HepG2 (cell line): ENCODE measurements around the gene ABL2. TPM values are rescaled to one million over a fixed set of nuclear protein-coding genes. Genes with fewer than 3 reads are reported as not detected.

Experiments
- BCL6 ChIP-seq: IDR thresholded peaks from 2 replicates; pipeline ENCODE4 v1.6.1; 2016; ENCODE audit warnings: missing genetic modification reagents, missing compliant biosample characterization
- CHD4 ChIP-seq: fragments of 200-600 bp; sonication (generic); IDR thresholded peaks from 2 replicates; pipeline ENCODE4 v1.7.0; 2017; ENCODE audit warnings: mild to moderate bottlenecking, low read length, borderline replicate concordance
- CREBL2 ChIP-seq: sonication (generic); formaldehyde crosslinking; IDR thresholded peaks from 2 replicates; pipeline ENCODE4 v1.8.1; 2023; ENCODE audit warnings: missing genetic modification reagents, mild to moderate bottlenecking, borderline replicate concordance
- DBP ChIP-seq: sonication (generic); formaldehyde crosslinking; IDR thresholded peaks from 2 replicates; pipeline ENCODE4 v1.4.0; 2020; ENCODE audit warnings: missing genetic modification reagents; ENCODE audit errors: not compliant biosample characterization
- DMAP1 ChIP-seq: IDR thresholded peaks from 2 replicates; pipeline ENCODE4 v1.6.1; 2016
- FOXO1 ChIP-seq: sonication (generic); formaldehyde crosslinking; IDR thresholded peaks from 2 replicates; pipeline ENCODE4 v1.4.0; 2020; ENCODE audit warnings: missing genetic modification reagents
- LCORL ChIP-seq, 2 experiments: fragments of 450-650 bp in 1 of 2; sonication (generic) in 1 of 2; formaldehyde crosslinking in 1 of 2; IDR thresholded peaks; 2 replicates each; pipeline versions ENCODE4 v1.5.0 to v1.6.1; 2017 to 2020; ENCODE audit warnings: antibody characterized with exemption in 1 of 2, missing genetic modification reagents in 1 of 2
- MXI1 ChIP-seq: IDR thresholded peaks from 3 replicates; pipeline ENCODE4 v1.6.1; 2012; ENCODE audit warnings: low read depth, low read length, inconsistent platforms, borderline replicate concordance
- NFE2L2 ChIP-seq: fragments of 150-350 bp; IDR thresholded peaks from 2 replicates; pipeline ENCODE4 v1.6.1; 2014; ENCODE audit warnings: low read length
- PAF1 ChIP-seq: IDR thresholded peaks from 2 replicates; pipeline ENCODE4 v1.6.1; 2016; ENCODE audit warnings: missing genetic modification reagents, missing compliant biosample characterization
- PHF20 ChIP-seq: sonication (generic); formaldehyde crosslinking; IDR thresholded peaks from 2 replicates; pipeline ENCODE4 v1.5.0; 2020; ENCODE audit warnings: mild to moderate bottlenecking, missing genetic modification reagents
- RFX3 ChIP-seq: IDR thresholded peaks from 2 replicates; pipeline ENCODE4 v1.6.1; 2016; ENCODE audit warnings: missing biosample characterization, missing genetic modification reagents
- SMARCE1 ChIP-seq: fragments of 450-650 bp; IDR thresholded peaks from 2 replicates; pipeline ENCODE4 v1.6.1; 2017; ENCODE audit warnings: borderline replicate concordance
- SP4 ChIP-seq: sonication (generic); formaldehyde crosslinking; IDR thresholded peaks from 2 replicates; pipeline ENCODE4 v1.8.1; 2023; ENCODE audit warnings: mild to moderate bottlenecking, missing genetic modification reagents
- THAP8 ChIP-seq: sonication (generic); formaldehyde crosslinking; IDR thresholded peaks from 2 replicates; pipeline ENCODE4 v1.5.1; 2020; ENCODE audit warnings: missing genetic modification reagents, mild to moderate bottlenecking, borderline replicate concordance
- ZNF124 ChIP-seq: sonication (generic); formaldehyde crosslinking; IDR thresholded peaks from 2 replicates; pipeline ENCODE4 v1.4.0; 2020; ENCODE audit warnings: missing genetic modification reagents
- ZNF17 ChIP-seq: sonication (generic); formaldehyde crosslinking; IDR thresholded peaks from 2 replicates; pipeline ENCODE4 v1.5.0; 2020; ENCODE audit warnings: mild to moderate bottlenecking, missing genetic modification reagents
- ZNF274 ChIP-seq: sonication (generic); formaldehyde crosslinking; IDR thresholded peaks from 2 replicates; pipeline ENCODE4 v1.5.1; 2020; ENCODE audit warnings: mild to moderate bottlenecking, missing genetic modification reagents
- ZNF30 ChIP-seq: sonication (generic); formaldehyde crosslinking; IDR thresholded peaks from 2 replicates; pipeline ENCODE4 v1.5.0; 2020; ENCODE audit warnings: mild to moderate bottlenecking, missing genetic modification reagents
- ZNF33A ChIP-seq: sonication (generic); formaldehyde crosslinking; IDR thresholded peaks from 2 replicates; pipeline ENCODE4 v1.5.1; 2020; ENCODE audit warnings: missing genetic modification reagents, mild to moderate bottlenecking, moderate library complexity, borderline replicate concordance
- ZNF547 ChIP-seq: sonication (generic); formaldehyde crosslinking; IDR thresholded peaks from 2 replicates; pipeline ENCODE4 v1.5.1; 2020; ENCODE audit warnings: mild to moderate bottlenecking, missing genetic modification reagents
- ZNF574 ChIP-seq: sonication (generic); formaldehyde crosslinking; IDR thresholded peaks from 2 replicates; pipeline ENCODE4 v1.4.0; 2020; ENCODE audit warnings: missing genetic modification reagents
- ZNF784 ChIP-seq: sonication (generic); formaldehyde crosslinking; IDR thresholded peaks from 2 replicates; pipeline ENCODE4 v1.5.1; 2020; ENCODE audit warnings: missing genetic modification reagents, mild to moderate bottlenecking, borderline replicate concordance
- ZSCAN25 ChIP-seq: sonication (generic); formaldehyde crosslinking; IDR thresholded peaks from 2 replicates; pipeline ENCODE4 v1.8.0; 2022; ENCODE audit warnings: mild to moderate bottlenecking, missing genetic modification reagents
- polyA plus RNA-seq, 8 experiments: library from polyadenylated mRNA; depleted of rRNA in 3 of 8; stranded (reverse) in 7 of 8; unstranded in 1 of 8; fragments of >200 nt; fragmentation: Illumina TruSeq in 4 of 8; extraction: Trizol in 4 of 8; gene quantifications; 2 replicates each; pipeline versions ENCODE4 v1.2.1 to v1.2.3, GENCODE V29; 2011 to 2016; ENCODE audit warnings: low read depth in 4 of 8, missing spikeins in 1 of 8, mixed read lengths in 1 of 8; ENCODE audit not compliant: insufficient read depth in 1 of 8
- total RNA-seq, 5 experiments: library from RNA; depleted of rRNA; stranded (reverse); fragments of >200 nt; fragmentation: Illumina TruSeq; extraction: Trizol; gene quantifications; 2 replicates each; pipeline ENCODE4 v1.2.3, GENCODE V29; 2016; ENCODE audit warnings: low read depth in 1 of 5

Gene ABL2
- total and polyA plus RNA-seq, 2 of the 13 experiments (the other 11 are each of a cell fraction or from before 2014, with no cell fraction given) = 5.8 to 6.0 TPM

GRCh38 chr1:179151908-179152682 lies 77.4 kb downstream of the ABL2 start (continued):
- TF ChIP-seq FOXO1 (CRISPR knock-in tag) (peak; percentile 48; the same call in 1 of the 2 replicates), CHD4 (peak; percentile 69; the same call in 1 of the 2 replicates), CREBL2 (CRISPR knock-in tag) (no peak), ZNF30 (CRISPR knock-in tag) (no peak), SP4 (no peak), DBP (no peak), ZNF547 (peak; percentile 44; the same call in 1 of the 2 replicates), ZNF574 (no peak; the same call in 1 of the 2 replicates), MXI1 (no peak), ZNF17 (CRISPR knock-in tag) (no peak), ZSCAN25 (no peak), NFE2L2 (no peak), ZNF33A (CRISPR knock-in tag) (no peak), ZNF124 (CRISPR knock-in tag) (peak; percentile 51; the same call in 1 of the 2 replicates), LCORL (IDR thresholded peaks at IDR 0.05) (no peak), LCORL (CRISPR knock-in tag; IDR thresholded peaks at IDR 0.05) (peak; percentile 75), THAP8 (CRISPR knock-in tag) (no peak), ZNF274 (CRISPR knock-in tag) (no peak), ZNF784 (CRISPR knock-in tag) (peak; percentile 63; the same call in 1 of the 2 replicates), BCL6 (peak; percentile 92), PAF1 (no peak), DMAP1 (CRISPR knock-in tag) (peak; percentile 27; the same call in 1 of the 2 replicates), PHF20 (CRISPR knock-in tag) (no peak), SMARCE1 (no peak), RFX3 (CRISPR knock-in tag) (no peak)
